Uterus (tissue), 2 donors: Measurements from ENCODE around the gene EML1.

Experiments used
- CTCF ChIP-seq, 4 experiments: fragments of 200-600 bp in 2 of 4; fragments of 450-650 bp in 2 of 4; sonication (generic) in 2 of 4; IDR thresholded peaks; one replicate each; pipeline ENCODE4 v1.5.1; 2016 to 2019; ENCODE audit warnings: antibody characterized with exemption in 4 of 4, mild to moderate bottlenecking in 2 of 4, moderate library complexity in 1 of 4
- POLR2A ChIP-seq, 2 donors: fragments of 450-650 bp; IDR thresholded peaks; one replicate each; pipeline ENCODE4 v1.6.1; 2016; ENCODE audit warnings: antibody characterized with exemption in 2 of 2, mild to moderate bottlenecking in 1 of 2, moderate library complexity in 1 of 2

GRCh38 chr14:99921425-99921824 lies 128.2 kb downstream of the EML1 start:
- TF ChIP-seq CTCF (IDR thresholded peaks at IDR 0.05) (no peak), POLR2A (IDR thresholded peaks at IDR 0.05) (no peak)
